Spinal cord (tissue), 10 donors: Measurements from ENCODE around the gene TRIM59. TPM values are rescaled to one million over a fixed set of nuclear protein-coding genes. Genes with fewer than 3 reads are reported as not detected.
"Not testable (repeated sequence)": the region's sequence is repeated elsewhere in the genome, so short reads cannot be mapped to it uniquely, and the experiment has no call there.

ENCODE experiments used
- DNase-seq, 6 donors: peaks; one replicate each; pipeline versions ENCODE4 v3.0.0 to v3.0.0-alpha.2; 2013 to 2015; ENCODE audit warnings: low spot score in 6 of 6, low read depth in 4 of 6
- H3K27ac ChIP-seq: one replicate; pipeline ENCODE4 v1.5.1; 2013; ENCODE audit warnings: low read depth, low read length, control low read depth
- H3K27me3 ChIP-seq: one replicate; pipeline ENCODE4 v1.6.1; 2013; ENCODE audit warnings: low read length; ENCODE audit not compliant: control insufficient read depth, insufficient read depth
- H3K36me3 ChIP-seq: one replicate; pipeline ENCODE4 v1.6.1; 2013; ENCODE audit warnings: low read length; ENCODE audit not compliant: control insufficient read depth, insufficient read depth
- H3K4me1 ChIP-seq: one replicate; pipeline ENCODE4 v1.6.1; 2013; ENCODE audit warnings: low read length; ENCODE audit not compliant: control insufficient read depth, insufficient read depth
- H3K4me3 ChIP-seq: one replicate; pipeline ENCODE4 v1.5.1; 2013; ENCODE audit warnings: low read depth, low read length, control low read depth
- H3K9me3 ChIP-seq: one replicate; pipeline ENCODE4 v1.6.1; 2013; ENCODE audit warnings: low read length; ENCODE audit not compliant: control insufficient read depth, insufficient read depth
- WGBS: methylation state at CpG from one replicate; pipeline ENCODE4 v1.1.5; 2013; ENCODE audit warnings: missing lambda C conversion rate; ENCODE audit not compliant: insufficient coverage; 5-methylcytosine and 5-hydroxymethylcytosine counted together
- polyA plus RNA-seq, 2 donors: library from polyadenylated mRNA; unstranded; fragments of 120-200 nt; gene quantifications; one replicate each; pipeline ENCODE4 v1.2.1, GENCODE V29; 2013; ENCODE audit not compliant: insufficient read length in 2 of 2
- total RNA-seq, 2 donors: library from RNA; depleted of rRNA in 1 of 2; stranded (reverse); fragments of 120-200 nt in 1 of 2; fragments of >200 nt in 1 of 2; gene quantifications; one replicate each; pipeline versions ENCODE4 v1.2.3 to v1.2.4, GENCODE V29; 2013 to 2014
- donor health status: healthy.

TRIM59 gene
- total and polyA plus RNA-seq, 4 donors = 6.9 to 19.0 (median 7.7) TPM

DNA sequence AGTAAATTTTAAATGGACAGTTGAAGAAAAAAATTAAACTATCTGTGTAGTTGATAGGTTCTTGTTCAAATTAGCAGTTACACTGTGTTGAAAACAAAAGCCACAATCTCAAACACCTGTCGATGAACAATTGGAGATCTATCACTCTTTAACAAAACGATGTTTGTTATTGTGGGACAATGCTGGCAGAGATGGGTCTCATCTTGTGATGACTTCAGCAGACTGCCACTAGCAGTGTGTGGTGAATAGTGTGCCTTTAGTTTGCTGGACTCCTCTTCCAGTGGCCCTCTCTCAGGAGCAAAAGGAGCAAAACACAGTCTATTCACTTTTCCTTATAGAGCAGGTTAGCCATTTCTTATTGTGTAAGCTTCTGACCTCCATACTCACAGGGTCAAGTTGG, 14.7 kb upstream of the TRIM59 start:
- Histone ChIP-seq H3K4me3 (no peak overlapping the region), H3K9me3 (no peaks in the 10 kb centered on the region), H3K4me1 (no peaks in the 10 kb centered on the region), H3K27ac (no peak overlapping the region), H3K36me3 (no peaks in the 10 kb centered on the region), H3K27me3 (no peaks in the 10 kb centered on the region)
- WGBS = no CpG with 5 or more reads among the region's 2 CpGs
- no peak for DNase-seq

DNA sequence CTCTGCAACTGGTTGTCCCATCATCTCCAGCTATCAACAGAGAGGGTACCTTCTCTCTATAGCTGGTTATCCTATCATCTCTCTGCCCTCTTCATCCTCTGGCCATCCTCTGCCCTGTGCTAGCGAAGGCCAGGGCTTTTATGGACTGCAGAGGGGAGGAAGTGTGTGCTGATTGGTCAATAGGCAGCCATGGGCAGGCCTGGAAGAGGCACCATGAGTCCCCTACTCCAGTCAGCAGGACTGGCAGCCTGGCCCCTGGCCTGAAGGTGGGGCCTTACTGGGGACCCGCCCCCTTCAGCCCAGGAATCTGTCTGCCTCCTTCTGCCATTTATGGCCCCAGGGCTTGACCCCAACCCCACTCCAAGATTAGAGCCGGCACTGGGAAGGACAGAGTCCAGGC, 10.4 kb upstream of the TRIM59 start:
- WGBS = 100% methylated on average over 2 of the region's 3 CpGs
- DNase-seq = no peak
- H3K4me1 ChIP-seq = no peaks in the 10 kb centered on the region
- H3K36me3 ChIP-seq = no peaks in the 10 kb centered on the region
- no peak overlapping the region for H3K4me3 ChIP-seq
- H3K9me3 ChIP-seq = no peaks in the 10 kb centered on the region
- no peaks in the 10 kb centered on the region for H3K27me3 ChIP-seq
- H3K27ac ChIP-seq = no peak overlapping the region

DNA sequence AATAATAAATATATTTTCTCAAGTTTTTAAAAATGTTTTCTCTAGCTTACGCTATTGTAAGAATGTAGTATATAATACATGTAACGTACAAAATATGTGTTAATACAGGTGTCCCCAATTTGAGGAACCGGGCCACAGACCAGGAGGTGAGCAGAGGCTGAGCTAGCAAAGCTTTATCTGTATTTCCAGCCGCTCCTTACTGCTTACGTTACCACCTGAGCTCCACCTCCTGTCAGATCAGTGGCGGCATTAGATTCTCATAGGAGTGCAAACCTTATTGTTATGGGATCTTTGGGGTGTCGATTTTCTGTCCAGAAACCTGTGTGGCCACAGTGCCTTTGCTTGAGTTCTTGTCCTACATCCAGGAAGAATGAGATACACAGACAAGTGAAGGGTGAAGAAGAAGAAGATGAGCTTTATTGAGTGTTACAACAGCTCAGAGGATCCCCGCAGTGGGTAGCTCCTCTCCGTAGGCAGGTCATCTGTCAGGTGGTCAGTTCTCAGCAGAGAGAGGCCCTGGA, 9.9 kb upstream of the TRIM59 start:
- 95% methylated on average over 4 of the region's 9 CpGs for WGBS
- no peak for DNase-seq
- Histone ChIP-seq H3K27me3 (no peaks in the 10 kb centered on the region), H3K27ac (no peak overlapping the region), H3K36me3 (no peaks in the 10 kb centered on the region), H3K4me1 (no peaks in the 10 kb centered on the region), H3K4me3 (no peak overlapping the region), H3K9me3 (no peaks in the 10 kb centered on the region)

DNA sequence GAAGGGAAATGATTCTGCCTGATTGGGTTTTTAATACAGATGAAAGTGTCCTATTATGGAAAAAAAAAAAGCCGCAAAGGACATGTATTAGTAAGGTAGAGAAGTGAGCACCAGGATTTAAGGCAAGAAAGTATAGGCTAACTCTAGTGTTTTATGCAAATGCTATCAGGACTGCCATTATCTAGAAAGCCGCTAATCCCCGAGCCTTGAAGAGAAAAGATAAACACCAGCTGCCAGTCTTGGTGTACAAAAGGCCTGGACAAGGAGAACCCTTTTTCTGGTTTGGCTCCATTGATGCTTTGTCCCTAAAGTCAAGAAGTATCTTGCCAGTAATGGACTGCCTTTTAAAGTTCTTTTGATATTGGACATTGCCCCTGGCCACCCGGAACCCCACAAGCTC, 8.6 kb upstream of the TRIM59 start:
- H3K36me3 ChIP-seq = no peaks in the 10 kb centered on the region
- H3K27me3 ChIP-seq = no peaks in the 10 kb centered on the region
- no peak overlapping the region for H3K4me3 ChIP-seq
- no peaks in the 10 kb centered on the region for H3K4me1 ChIP-seq
- 70% methylated on average over 2 of the region's 4 CpGs for WGBS
- H3K27ac ChIP-seq = no peak overlapping the region
- H3K9me3 ChIP-seq = no peaks in the 10 kb centered on the region
- no peak for DNase-seq

DNA sequence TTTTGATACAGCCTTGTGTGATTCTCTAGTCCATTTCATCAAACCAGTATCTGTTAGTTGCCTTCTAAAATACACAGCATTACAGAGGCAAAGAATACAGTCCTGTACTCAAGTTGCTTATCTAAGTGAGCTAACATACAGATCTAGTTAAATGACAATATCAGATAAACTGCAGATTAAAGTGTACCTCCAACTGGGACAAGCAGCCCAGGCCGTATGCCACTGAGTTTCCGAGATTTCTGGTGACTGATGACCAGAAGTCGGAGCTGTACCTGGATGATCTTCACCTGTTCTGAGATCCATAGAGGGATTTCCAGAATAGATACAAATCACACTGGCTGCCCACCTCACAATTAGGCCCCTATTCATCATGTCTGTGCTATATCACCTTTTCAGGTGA, 6.3 kb upstream of the TRIM59 start:
- no peaks in the 10 kb centered on the region for H3K27me3 ChIP-seq
- no peak overlapping the region for H3K4me3 ChIP-seq
- H3K9me3 ChIP-seq = no peaks in the 10 kb centered on the region
- H3K27ac ChIP-seq = no peak overlapping the region
- no peaks in the 10 kb centered on the region for H3K4me1 ChIP-seq
- H3K36me3 ChIP-seq = no peaks in the 10 kb centered on the region
- WGBS = 89% methylated on average over 3 of the region's 3 CpGs
- no peak for DNase-seq

DNA sequence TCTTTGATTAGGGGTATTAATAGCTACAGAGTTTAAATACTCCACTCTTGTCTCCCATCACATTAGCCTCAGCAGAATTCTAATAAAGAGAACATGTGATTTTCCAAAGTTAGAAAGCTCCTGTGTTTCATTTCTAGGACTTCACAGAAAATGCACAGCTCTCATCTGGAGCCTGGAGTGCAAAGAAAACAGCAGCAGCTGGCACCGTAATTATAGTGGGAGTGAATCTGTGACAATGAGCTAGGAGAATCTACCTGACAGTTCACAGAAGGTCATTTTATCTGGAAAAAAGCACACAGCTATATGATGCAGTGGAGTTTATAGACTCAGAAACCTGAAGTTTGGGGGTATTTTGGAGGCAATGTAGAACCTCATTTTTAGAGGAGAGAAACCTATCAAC, 5.4 kb upstream of the TRIM59 start:
- no peak overlapping the region for H3K4me3 ChIP-seq
- H3K27ac ChIP-seq = no peak overlapping the region
- H3K4me1 ChIP-seq = peaks cover 4% of the 10 kb centered on the region
- peaks cover 7% of the 10 kb centered on the region for H3K27me3 ChIP-seq
- H3K36me3 ChIP-seq = no peaks in the 10 kb centered on the region
- DNase-seq = peak in 1 of 6 donors; percentile 33
- 67% methylated on average over 1 of the region's 1 CpG for WGBS
- peaks cover 1% of the 10 kb centered on the region for H3K9me3 ChIP-seq

DNA sequence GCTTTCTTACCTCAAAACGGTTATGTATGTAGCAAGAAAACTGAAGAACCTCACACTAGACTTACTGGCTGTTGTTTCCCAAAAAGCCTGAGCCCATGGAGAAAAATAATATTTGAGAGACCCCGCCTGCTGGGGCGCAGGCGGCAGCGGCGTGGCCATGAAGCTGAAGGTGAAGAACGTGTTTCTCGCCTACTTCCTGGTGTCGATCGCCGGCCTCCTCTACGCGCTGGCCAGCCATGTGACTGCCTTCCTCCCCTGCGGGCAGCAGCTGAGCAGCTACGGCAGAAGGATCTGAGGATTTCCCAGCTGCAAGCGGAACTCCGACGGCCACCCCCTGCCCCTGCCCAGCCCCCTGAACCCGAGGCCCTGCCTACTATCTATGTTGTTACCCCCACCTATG, 2.7 kb upstream of the TRIM59 start:
- not testable (repeated sequence) for H3K9me3 ChIP-seq, H3K36me3 ChIP-seq, H3K27ac ChIP-seq, H3K4me3 ChIP-seq, DNase-seq
- 98% methylated on average over 10 of the region's 19 CpGs for WGBS
- Histone ChIP-seq H3K4me1 (peaks cover 14% of the 10 kb centered on the region), H3K27me3 (peaks cover 11% of the 10 kb centered on the region)

DNA sequence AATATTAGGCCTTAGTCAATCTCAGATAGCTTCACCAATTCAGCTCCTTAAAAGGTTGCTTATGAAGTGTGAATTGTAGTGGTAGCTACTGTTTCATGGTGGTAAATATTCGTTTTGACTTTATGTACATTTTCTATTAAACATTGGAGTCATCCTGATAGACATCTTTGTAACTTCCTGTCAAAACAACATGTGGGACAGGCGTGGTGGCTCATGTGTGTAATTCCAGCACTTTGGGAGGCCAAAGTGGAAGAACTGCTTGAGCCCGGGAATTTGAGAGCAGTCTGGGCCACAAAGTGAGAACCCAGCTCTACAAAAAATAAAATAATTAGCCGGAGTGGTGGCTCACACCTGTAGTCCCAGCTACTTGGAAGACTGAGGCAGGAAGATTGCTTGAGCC, 2.0 kb upstream of the TRIM59 start:
- peaks cover 1% of the 10 kb centered on the region for H3K9me3 ChIP-seq
- H3K27me3 ChIP-seq = peaks cover 11% of the 10 kb centered on the region
- no peak overlapping the region for H3K27ac ChIP-seq
- no peak overlapping the region for H3K4me3 ChIP-seq
- no peak for DNase-seq
- H3K36me3 ChIP-seq = no peaks in the 10 kb centered on the region
- peaks cover 14% of the 10 kb centered on the region for H3K4me1 ChIP-seq
- whole genome bisulfite sequencing = 100% methylated on average over 1 of the region's 4 CpGs

DNA sequence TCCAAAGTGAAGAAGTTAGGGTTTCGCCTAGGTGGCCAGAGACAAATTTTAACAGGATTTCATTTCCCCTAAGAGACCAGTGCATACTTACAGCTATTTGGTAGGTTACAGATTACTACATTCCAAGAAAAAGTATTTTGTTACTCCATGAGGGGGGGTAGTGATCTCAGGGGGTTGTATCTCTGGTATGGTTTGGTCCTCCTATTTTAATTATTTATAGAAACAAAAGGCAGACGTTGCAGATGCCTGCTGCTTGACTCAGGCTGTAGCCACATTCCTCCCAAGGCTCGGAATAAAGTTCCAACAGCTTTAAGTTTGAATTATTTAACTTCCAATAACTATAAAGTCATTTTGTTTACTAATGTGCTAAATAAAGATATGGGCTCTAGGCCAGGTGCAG, 1.3 kb upstream of the TRIM59 start:
- H3K4me1 ChIP-seq = peaks cover 14% of the 10 kb centered on the region
- H3K27ac ChIP-seq = no peak overlapping the region
- no peaks in the 10 kb centered on the region for H3K36me3 ChIP-seq
- no peak for DNase-seq
- peaks cover 1% of the 10 kb centered on the region for H3K9me3 ChIP-seq
- peak overlapping the region; percentile 81 for H3K4me3 ChIP-seq
- WGBS = 71% methylated on average over 1 of the region's 3 CpGs
- H3K27me3 ChIP-seq = peaks cover 11% of the 10 kb centered on the region

DNA sequence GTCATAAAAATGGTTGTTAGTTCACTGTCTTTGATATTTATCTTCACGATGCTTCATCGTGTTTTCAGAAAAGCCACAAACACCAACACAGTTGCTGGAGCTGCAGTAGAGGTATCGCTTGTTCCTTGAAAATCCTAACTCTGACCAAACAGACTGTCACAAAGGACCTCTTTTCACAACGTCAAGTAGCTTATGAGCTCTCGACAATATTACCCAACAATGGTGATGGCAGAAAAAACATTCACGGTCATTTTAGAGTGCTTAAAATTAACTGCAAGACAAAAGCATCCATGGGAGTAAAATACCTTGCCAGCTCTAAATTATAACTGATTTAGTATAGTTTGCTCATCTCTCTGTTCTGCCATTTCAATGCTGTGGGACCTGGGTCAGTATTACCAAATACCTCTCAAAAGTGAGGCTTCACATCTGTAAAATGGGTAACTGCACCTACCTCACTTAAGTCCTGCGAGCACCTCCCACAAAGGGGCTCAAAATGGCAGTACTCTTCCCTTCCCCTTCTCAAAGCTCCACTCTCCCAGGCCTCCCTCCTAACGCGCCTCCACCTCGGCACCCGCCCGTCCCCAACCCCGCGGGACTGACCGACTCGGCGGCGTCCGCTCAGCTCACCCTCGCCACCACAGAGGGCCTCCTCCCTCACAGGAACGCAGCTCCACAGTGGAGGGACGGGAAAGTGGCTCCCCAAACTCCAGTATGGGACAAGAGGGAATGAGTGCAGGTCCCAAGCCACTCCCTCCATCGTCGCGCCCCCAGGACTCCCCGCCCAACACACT, 546 bp downstream of the TRIM59 start:
- H3K9me3 ChIP-seq = peaks cover 1% of the 10 kb centered on the region
- peak in 3 of 6 donors; percentile 13 to 39 (median 33) for DNase-seq
- peak overlapping the region; percentile 91 for H3K27ac ChIP-seq
- no peaks in the 10 kb centered on the region for H3K36me3 ChIP-seq
- peaks cover 14% of the 10 kb centered on the region for H3K4me1 ChIP-seq
- peak overlapping the region; percentile 81 for H3K4me3 ChIP-seq
- WGBS = 1% methylated on average over 7 of the region's 26 CpGs
- H3K27me3 ChIP-seq = peaks cover 11% of the 10 kb centered on the region
